ENCODE data around the gene NCOR1.

DNA sequence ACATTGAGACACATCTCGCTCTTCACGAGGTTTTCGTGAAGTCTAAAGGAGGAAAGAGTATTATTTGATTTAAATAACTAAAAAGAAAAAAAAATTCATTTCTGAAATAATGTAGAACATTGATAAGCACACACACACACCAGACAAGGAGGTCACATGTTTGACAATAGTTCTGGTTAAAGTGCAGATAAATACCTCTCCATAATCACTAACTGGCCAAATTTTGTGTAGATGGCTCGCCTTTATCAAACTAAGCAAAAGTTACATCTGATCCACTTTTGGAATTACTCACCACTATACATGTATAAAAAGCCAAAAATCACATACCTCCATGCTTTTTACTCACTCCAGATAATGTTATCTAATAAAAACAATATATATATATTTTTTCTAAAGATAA is 106.5 kb downstream of the NCOR1 start:
- TF ChIP-seq EP300 (IDR thresholded peaks at IDR 0.05; ENCODE audit: borderline replicate concordance) = no peak
- TF ChIP-seq TAF1 (IDR thresholded peaks at IDR 0.05; ENCODE audit: low read depth) = no peak
- no peak for TF ChIP-seq TCF12 (IDR thresholded peaks at IDR 0.05; ENCODE audit: low read depth)
- TF ChIP-seq, protein P1, sequence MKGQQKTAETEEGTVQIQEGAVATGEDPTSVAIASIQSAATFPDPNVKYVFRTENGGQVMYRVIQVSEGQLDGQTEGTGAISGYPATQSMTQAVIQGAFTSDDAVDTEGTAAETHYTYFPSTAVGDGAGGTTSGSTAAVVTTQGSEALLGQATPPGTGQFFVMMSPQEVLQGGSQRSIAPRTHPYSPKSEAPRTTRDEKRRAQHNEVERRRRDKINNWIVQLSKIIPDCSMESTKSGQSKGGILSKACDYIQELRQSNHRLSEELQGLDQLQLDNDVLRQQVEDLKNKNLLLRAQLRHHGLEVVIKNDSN (IDR thresholded peaks at IDR 0.05) = no peak
- TF ChIP-seq, protein P2, sequence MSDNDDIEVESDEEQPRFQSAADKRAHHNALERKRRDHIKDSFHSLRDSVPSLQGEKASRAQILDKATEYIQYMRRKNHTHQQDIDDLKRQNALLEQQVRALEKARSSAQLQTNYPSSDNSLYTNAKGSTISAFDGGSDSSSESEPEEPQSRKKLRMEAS (IDR thresholded peaks at IDR 0.05) = no peak

All from Ishikawa (cell line).